ENCODE measurements around the gene PTGDR2.

DNA sequence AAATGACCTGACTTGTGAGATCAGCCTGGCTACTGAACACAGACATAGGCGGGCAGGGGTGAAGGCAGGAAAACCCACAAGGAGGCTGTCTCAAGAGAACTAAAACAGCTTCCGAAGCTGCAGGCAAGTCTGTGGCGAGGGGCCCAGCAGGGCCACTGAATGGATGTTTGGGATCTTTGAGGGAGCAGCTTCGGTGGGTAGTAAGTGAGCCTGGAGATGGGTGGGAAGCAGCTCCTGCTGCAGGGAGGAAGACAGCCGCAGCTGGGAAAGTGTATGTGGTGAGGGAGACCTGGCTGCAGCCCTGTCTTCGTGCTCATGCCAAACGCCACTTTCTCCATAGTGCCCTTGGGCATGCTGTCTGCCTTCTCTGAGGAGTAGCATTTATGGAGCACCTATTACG is 10.4 kb downstream of the PTGDR2 start:
- TF ChIP-seq, protein P1, sequence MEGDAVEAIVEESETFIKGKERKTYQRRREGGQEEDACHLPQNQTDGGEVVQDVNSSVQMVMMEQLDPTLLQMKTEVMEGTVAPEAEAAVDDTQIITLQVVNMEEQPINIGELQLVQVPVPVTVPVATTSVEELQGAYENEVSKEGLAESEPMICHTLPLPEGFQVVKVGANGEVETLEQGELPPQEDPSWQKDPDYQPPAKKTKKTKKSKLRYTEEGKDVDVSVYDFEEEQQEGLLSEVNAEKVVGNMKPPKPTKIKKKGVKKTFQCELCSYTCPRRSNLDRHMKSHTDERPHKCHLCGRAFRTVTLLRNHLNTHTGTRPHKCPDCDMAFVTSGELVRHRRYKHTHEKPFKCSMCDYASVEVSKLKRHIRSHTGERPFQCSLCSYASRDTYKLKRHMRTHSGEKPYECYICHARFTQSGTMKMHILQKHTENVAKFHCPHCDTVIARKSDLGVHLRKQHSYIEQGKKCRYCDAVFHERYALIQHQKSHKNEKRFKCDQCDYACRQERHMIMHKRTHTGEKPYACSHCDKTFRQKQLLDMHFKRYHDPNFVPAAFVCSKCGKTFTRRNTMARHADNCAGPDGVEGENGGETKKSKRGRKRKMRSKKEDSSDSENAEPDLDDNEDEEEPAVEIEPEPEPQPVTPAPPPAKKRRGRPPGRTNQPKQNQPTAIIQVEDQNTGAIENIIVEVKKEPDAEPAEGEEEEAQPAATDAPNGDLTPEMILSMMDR (IDR thresholded peaks at IDR 0.05; ENCODE audit: low read depth, low read length) = no peak
- no peak for TF ChIP-seq EZH2phosphoT487 (IDR thresholded peaks at IDR 0.05; ENCODE audit: low read depth)

Measured in OCI-LY3 (cell line).